ENCODE results near the gene SYNPR.

GRCh38 chr3:63438826-63439371 lies 160.8 kb downstream of the SYNPR start:
- no peak for TF ChIP-seq POLR2A (IDR thresholded peaks at IDR 0.05; ENCODE audit: low read length)
- no peak for TF ChIP-seq GATA1 (IDR thresholded peaks at IDR 0.05; ENCODE audit: low read depth, low read length)

Data from erythroblast (primary cell).